ENCODE results near the gene DZIP1. TPM values are rescaled to one million over a fixed set of nuclear protein-coding genes. Genes with fewer than 3 reads are reported as not detected.

Gene DZIP1
- polyA plus RNA-seq, 1 experiment: 32.9 TPM

DNA sequence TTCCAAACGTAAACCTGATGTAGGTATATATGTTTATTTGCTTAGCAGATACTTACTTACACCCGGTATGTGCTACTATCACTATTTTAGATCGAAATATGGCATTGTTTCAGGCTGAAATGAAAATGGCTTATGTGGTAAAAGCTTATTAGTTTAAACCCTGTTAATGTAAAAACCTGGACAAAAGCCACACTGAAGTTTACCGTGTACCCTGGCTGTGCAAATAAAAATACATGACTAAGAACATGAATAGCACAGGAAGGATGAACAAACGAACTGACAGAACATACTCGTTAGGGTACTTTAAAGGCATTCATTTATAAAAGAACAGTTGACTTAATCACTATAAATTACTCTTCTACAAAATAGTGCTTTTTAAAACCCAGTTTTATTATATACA lies 85.4 kb downstream of the DZIP1 start:
- DNase-seq (ENCODE audit: low read depth, low spot score): no peak
- TF ChIP-seq, protein P1, sequence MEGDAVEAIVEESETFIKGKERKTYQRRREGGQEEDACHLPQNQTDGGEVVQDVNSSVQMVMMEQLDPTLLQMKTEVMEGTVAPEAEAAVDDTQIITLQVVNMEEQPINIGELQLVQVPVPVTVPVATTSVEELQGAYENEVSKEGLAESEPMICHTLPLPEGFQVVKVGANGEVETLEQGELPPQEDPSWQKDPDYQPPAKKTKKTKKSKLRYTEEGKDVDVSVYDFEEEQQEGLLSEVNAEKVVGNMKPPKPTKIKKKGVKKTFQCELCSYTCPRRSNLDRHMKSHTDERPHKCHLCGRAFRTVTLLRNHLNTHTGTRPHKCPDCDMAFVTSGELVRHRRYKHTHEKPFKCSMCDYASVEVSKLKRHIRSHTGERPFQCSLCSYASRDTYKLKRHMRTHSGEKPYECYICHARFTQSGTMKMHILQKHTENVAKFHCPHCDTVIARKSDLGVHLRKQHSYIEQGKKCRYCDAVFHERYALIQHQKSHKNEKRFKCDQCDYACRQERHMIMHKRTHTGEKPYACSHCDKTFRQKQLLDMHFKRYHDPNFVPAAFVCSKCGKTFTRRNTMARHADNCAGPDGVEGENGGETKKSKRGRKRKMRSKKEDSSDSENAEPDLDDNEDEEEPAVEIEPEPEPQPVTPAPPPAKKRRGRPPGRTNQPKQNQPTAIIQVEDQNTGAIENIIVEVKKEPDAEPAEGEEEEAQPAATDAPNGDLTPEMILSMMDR (IDR thresholded peaks at IDR 0.05; ENCODE audit: low read depth, low read length): no peak
- no peaks in the 10 kb centered on the region for H3K9me3 ChIP-seq (ENCODE audit: control insufficient read depth, insufficient read depth, low read length)
- CTCF ChIA-PET: no interaction called here
- no peak overlapping the region for H3K4me3 ChIP-seq (ENCODE audit: low read depth, low read length)
- POLR2A ChIA-PET: no interaction called here
- H3K27ac ChIP-seq (ENCODE audit: low read depth, low read length): no peak overlapping the region
- peaks cover 33% of the 10 kb centered on the region for H3K27me3 ChIP-seq (ENCODE audit: control insufficient read depth, insufficient read depth, low read length)

- no peak overlapping the region for H3K27ac ChIP-seq (ENCODE audit: low read depth, low read length)
- CTCF ChIA-PET: interaction anchor here (0.8 kb wide), 1 partner anchor 20 kb away, joined by 3 read pairs; no protein-coding TSS in a partner anchor
Observed at GRCh38 chr13:95557013-95557412, 87.5 kb downstream of the DZIP1 start.

DNA sequence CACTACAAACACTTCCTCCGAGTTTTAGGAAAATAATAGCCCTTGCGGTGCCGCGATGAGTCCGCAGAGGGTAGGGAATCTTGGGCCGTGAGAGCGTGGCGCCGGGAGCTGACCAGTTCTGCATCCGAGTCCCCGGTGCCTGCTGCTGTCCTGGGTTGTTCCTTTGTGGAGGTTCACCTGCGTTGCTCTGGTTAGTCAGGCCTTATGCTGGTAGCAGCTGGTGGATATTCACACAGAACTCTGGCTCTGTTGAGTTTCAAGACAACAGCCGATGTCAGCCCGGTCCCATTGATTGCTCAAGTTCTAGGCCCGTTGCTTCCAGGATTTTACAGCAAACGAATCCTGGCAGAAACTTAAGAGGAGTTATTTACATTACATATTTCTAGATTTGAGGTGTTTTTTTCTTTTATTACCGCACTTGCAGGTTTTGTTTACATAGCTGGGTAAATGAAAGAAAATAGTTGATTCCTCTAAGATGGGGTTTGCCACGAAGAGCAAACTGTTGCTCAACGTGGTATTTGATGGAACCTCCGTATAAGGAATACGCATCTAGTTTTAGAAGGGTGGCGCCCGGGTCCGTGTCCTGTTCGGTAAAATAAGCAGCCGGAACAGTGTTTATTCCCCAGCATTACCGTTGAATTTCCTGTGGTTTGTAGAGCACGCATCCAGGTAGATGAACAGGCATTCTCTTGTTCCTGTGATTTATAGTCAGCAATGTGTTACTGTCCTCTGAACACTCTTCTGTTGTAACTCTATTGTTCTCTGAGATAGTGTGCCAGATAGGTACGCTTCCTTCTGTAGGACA lies 90.7 kb downstream of the DZIP1 start:
- Histone ChIP-seq H3K9me3 (ENCODE audit: control insufficient read depth, insufficient read depth, low read length) (peaks cover 9% of the 10 kb centered on the region), H3K27me3 (ENCODE audit: control insufficient read depth, insufficient read depth, low read length) (peaks cover 67% of the 10 kb centered on the region), H3K27ac (ENCODE audit: low read depth, low read length) (no peak overlapping the region), H3K4me3 (ENCODE audit: low read depth, low read length) (no peak overlapping the region)
- ChIA-PET POLR2A (no interaction called here), CTCF (no interaction called here)
- TF ChIP-seq, protein P1 (IDR thresholded peaks at IDR 0.05; ENCODE audit: low read depth, low read length): no peak
- DNase-seq (ENCODE audit: low read depth, low spot score): no peak

More at GRCh38 chr13:95557013-95557412, 87.5 kb downstream of the DZIP1 start:
- POLR2A ChIA-PET: no interaction called here
- DNase-seq (ENCODE audit: low read depth, low spot score): no peak
- TF ChIP-seq, protein P1 (IDR thresholded peaks at IDR 0.05; ENCODE audit: low read depth, low read length): no peak
- no peak overlapping the region for H3K4me3 ChIP-seq (ENCODE audit: low read depth, low read length)
- H3K9me3 ChIP-seq (ENCODE audit: control insufficient read depth, insufficient read depth, low read length): peaks cover 9% of the 10 kb centered on the region
- peaks cover 51% of the 10 kb centered on the region for H3K27me3 ChIP-seq (ENCODE audit: control insufficient read depth, insufficient read depth, low read length)

GRCh38 chr13:95552539-95553441 lies 91.7 kb downstream of the DZIP1 start, which contains the start of gene CLDN10:
Gene CLDN10, plus strand, starts transcription at chr13:95552720. Its CDS starts 34 bp downstream, at chr13:95552754.
- CTCF ChIA-PET: no interaction called here
- H3K9me3 ChIP-seq (ENCODE audit: control insufficient read depth, insufficient read depth, low read length): peaks cover 9% of the 10 kb centered on the region
- no peak within 1 kb of the TSS for H3K4me3 ChIP-seq (ENCODE audit: low read depth, low read length)
- TF ChIP-seq, protein P1 (IDR thresholded peaks at IDR 0.05; ENCODE audit: low read depth, low read length): no peak
- POLR2A ChIA-PET: no interaction called here
- DNase-seq (ENCODE audit: low read depth, low spot score): no peak
- H3K27ac ChIP-seq (ENCODE audit: low read depth, low read length): no peak within 1 kb of the TSS
- peaks cover 62% of the 10 kb centered on the region for H3K27me3 ChIP-seq (ENCODE audit: control insufficient read depth, insufficient read depth, low read length)

DNA sequence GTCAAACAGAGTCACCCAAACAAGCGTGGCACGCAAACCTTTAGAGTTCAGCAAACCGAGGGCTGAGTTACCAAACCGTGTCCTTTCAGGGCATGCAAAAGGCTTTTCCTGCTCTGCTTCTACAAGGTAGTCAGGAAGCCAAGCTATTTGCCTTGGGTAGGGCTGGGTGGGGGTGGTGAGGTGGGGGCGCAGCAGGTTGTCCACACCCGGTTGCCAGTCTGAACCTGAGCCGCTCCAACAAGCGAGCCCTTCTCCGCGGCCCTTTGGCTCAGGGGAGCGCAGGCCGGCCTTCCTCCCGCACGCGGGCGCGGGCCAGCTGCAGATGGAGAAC lies 92.3 kb downstream of the DZIP1 start:
- H3K27me3 ChIP-seq (ENCODE audit: control insufficient read depth, insufficient read depth, low read length): peaks cover 58% of the 10 kb centered on the region

More for the DNA sequence above, 92.3 kb downstream of the DZIP1 start:
- Histone ChIP-seq H3K4me3 (ENCODE audit: low read depth, low read length) (no peak overlapping the region), H3K27ac (ENCODE audit: low read depth, low read length) (no peak overlapping the region), H3K9me3 (ENCODE audit: control insufficient read depth, insufficient read depth, low read length) (peaks cover 9% of the 10 kb centered on the region)
- CTCF ChIA-PET: no interaction called here
- POLR2A ChIA-PET: no interaction called here
- no peak for DNase-seq (ENCODE audit: low read depth, low spot score)
- TF ChIP-seq, protein P1 (IDR thresholded peaks at IDR 0.05; ENCODE audit: low read depth, low read length): no peak
